ENCODE results near the gene ADAM12.

DNA sequence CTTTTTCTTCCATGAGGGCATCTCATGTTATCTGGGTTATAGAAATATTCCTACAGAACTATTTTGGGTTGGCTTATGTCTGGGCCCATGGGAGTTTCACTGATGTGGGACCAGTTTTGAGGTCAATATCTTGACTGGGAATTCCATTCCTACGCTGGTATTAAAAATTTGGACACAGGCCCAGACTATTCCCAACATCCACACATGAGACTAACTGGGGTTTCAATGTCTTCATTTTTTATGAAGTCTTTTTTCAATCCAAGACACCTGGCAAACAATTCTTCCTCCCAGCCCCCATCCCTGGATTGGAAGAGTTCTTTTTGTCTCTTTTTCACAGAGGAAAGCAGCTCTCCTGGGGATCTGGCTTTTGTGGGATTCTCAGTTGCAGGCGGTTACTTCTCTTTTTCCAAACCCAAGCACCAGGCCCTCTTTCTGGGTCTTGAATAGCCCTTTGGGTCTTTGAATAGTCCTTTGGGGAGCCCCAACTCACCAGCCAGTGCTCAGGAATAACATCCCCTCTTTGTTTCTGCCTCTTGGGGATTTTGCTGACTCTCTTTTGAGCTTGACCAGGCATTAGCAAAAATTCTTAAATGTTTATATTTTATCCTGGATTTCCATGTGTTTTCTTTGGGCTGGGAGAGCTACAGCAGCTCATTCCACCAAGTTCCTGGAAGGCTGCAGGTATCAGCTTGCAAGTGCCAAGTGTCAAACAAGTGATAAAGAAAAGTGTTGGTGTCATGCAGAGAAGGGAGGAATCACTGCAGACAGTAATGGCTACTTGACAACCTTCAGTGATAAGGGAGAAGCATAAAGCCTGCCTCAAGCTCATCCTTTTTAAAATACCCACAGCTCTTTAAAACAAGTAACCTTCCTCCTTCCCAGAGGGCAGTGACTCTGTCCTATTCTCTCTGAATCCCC lies 234.3 kb downstream of the ADAM12 start:
- TF ChIP-seq, protein P1, sequence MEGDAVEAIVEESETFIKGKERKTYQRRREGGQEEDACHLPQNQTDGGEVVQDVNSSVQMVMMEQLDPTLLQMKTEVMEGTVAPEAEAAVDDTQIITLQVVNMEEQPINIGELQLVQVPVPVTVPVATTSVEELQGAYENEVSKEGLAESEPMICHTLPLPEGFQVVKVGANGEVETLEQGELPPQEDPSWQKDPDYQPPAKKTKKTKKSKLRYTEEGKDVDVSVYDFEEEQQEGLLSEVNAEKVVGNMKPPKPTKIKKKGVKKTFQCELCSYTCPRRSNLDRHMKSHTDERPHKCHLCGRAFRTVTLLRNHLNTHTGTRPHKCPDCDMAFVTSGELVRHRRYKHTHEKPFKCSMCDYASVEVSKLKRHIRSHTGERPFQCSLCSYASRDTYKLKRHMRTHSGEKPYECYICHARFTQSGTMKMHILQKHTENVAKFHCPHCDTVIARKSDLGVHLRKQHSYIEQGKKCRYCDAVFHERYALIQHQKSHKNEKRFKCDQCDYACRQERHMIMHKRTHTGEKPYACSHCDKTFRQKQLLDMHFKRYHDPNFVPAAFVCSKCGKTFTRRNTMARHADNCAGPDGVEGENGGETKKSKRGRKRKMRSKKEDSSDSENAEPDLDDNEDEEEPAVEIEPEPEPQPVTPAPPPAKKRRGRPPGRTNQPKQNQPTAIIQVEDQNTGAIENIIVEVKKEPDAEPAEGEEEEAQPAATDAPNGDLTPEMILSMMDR (conservative IDR thresholded peaks at IDR 0.05) = no peak
- TF ChIP-seq EZH2 (IDR thresholded peaks at IDR 0.05; ENCODE audit: low read depth) = no peak
